Esophagus squamous epithelium (tissue), 4 donors: Measurements from ENCODE around the gene SRSF7.

Experiments
- CTCF ChIP-seq, 6 experiments: fragments of 450-650 bp in 4 of 6; fragments of 200-600 bp in 2 of 6; sonication (generic) in 2 of 6; IDR thresholded peaks; one replicate each; pipeline ENCODE4 v1.5.1; 2016 to 2019; ENCODE audit warnings: antibody characterized with exemption in 6 of 6, mild to moderate bottlenecking in 4 of 6, moderate library complexity in 4 of 6
- POLR2A ChIP-seq, 4 donors: fragments of 450-650 bp; IDR thresholded peaks; one replicate each; pipeline ENCODE4 v1.6.1; 2017; ENCODE audit warnings: antibody characterized with exemption in 4 of 4, mild to moderate bottlenecking in 4 of 4, moderate library complexity in 3 of 4

GRCh38 chr2:38744399-38744780, 6.8 kb downstream of the SRSF7 start:
- TF ChIP-seq CTCF (IDR thresholded peaks at IDR 0.05) (no peak), POLR2A (IDR thresholded peaks at IDR 0.05) (no peak)
